IgD-negative memory B cell (primary cell): ENCODE measurements around the gene KCNJ4. TPM values are rescaled to one million over a fixed set of nuclear protein-coding genes. Genes with fewer than 3 reads are reported as not detected.

Experiments used
- H3K27ac Mint-ChIP-seq, 3 donors: one replicate each; pipeline ENCODE4 v1.8.0; 2020 to 2022; ENCODE audit warnings: mild to moderate bottlenecking in 3 of 3, mixed read lengths in 3 of 3, moderate library complexity in 1 of 3
- H3K27me3 Mint-ChIP-seq: one replicate; pipeline ENCODE4 v1.8.0; 2021; ENCODE audit warnings: mixed read lengths
- H3K36me3 Mint-ChIP-seq: one replicate; pipeline ENCODE4 v1.8.0; 2020; ENCODE audit warnings: mild to moderate bottlenecking, mixed read lengths
- H3K4me1 Mint-ChIP-seq, 3 donors: one replicate each; pipeline ENCODE4 v1.8.0; 2020 to 2022; ENCODE audit warnings: mixed read lengths in 3 of 3, mild to moderate bottlenecking in 1 of 3
- H3K4me3 Mint-ChIP-seq, 4 donors: one replicate each; pipeline ENCODE4 v1.8.0; 2020 to 2022; ENCODE audit warnings: mild to moderate bottlenecking in 4 of 4, mixed read lengths in 4 of 4, moderate library complexity in 3 of 4
- H3K9me3 Mint-ChIP-seq, 3 donors: one replicate each; pipeline ENCODE4 v1.8.0; 2020 to 2021; ENCODE audit warnings: mixed read lengths in 3 of 3, mild to moderate bottlenecking in 1 of 3
- polyA plus RNA-seq: library from polyadenylated mRNA; unstranded; fragments of 300-500 nt; fragmentation: Illumina TruSeq; gene quantifications from one replicate; pipeline ENCODE4 v1.2.3, GENCODE V29; 2021

Gene KCNJ4
- polyA plus RNA-seq, 1 donor from 2014 or later: not detected

GRCh38 chr22:38465673-38466490 is 10.9 kb upstream of the KCNJ4 start:
- Mint-ChIP-seq H3K27ac (no peak overlapping the region), H3K4me3 (peak overlapping the region in 1 of 4 donors; percentile 68), H3K9me3 (peaks cover 0 to 2% (median 0%) of the 10 kb centered on the region in 3 donors), H3K36me3 (peaks cover 2% of the 10 kb centered on the region), H3K4me1 (peaks cover 4 to 9% (median 5%) of the 10 kb centered on the region in 3 donors), H3K27me3 (peaks cover 49% of the 10 kb centered on the region)

GRCh38 chr22:38464992-38465672 is 10.1 kb upstream of the KCNJ4 start:
- no peak overlapping the region for H3K27ac Mint-ChIP-seq
- H3K27me3 Mint-ChIP-seq: peaks cover 49% of the 10 kb centered on the region
- H3K4me1 Mint-ChIP-seq: peaks cover 4 to 11% (median 9%) of the 10 kb centered on the region in 3 donors
- peaks cover 0 to 2% (median 0%) of the 10 kb centered on the region in 3 donors for H3K9me3 Mint-ChIP-seq
- H3K36me3 Mint-ChIP-seq: peaks cover 2% of the 10 kb centered on the region
- peak overlapping the region in 1 of 4 donors; percentile 41 for H3K4me3 Mint-ChIP-seq

- Mint-ChIP-seq H3K36me3 (peaks cover 2% of the 10 kb centered on the region), H3K4me1 (peaks cover 4 to 12% (median 10%) of the 10 kb centered on the region in 3 donors), H3K27ac (no peak overlapping the region), H3K9me3 (peaks cover 0 to 2% (median 0%) of the 10 kb centered on the region in 3 donors), H3K4me3 (no peak overlapping the region), H3K27me3 (peaks cover 57% of the 10 kb centered on the region)
Observed at GRCh38 chr22:38462960-38463784, 8.2 kb upstream of the KCNJ4 start.

GRCh38 chr22:38461414-38462081 is 6.5 kb upstream of the KCNJ4 start:
- Mint-ChIP-seq H3K27ac (no peak overlapping the region), H3K9me3 (peaks cover 0 to 2% (median 0%) of the 10 kb centered on the region in 3 donors), H3K4me1 (peaks cover 6 to 9% (median 9%) of the 10 kb centered on the region in 3 donors), H3K27me3 (peaks cover 62% of the 10 kb centered on the region), H3K36me3 (peaks cover 2% of the 10 kb centered on the region), H3K4me3 (peak overlapping the region in 2 of 4 donors; percentile 11 to 12)

GRCh38 chr22:38461057-38461413 is 6.0 kb upstream of the KCNJ4 start:
- Mint-ChIP-seq H3K4me1 (peaks cover 8 to 13% (median 10%) of the 10 kb centered on the region in 3 donors), H3K27me3 (peaks cover 63% of the 10 kb centered on the region), H3K36me3 (peaks cover 4% of the 10 kb centered on the region), H3K4me3 (peak overlapping the region in 2 of 4 donors; percentile 11 to 33), H3K9me3 (peaks cover 0 to 2% (median 0%) of the 10 kb centered on the region in 3 donors), H3K27ac (no peak overlapping the region)

GRCh38 chr22:38460426-38460840 is 5.4 kb upstream of the KCNJ4 start:
- Mint-ChIP-seq H3K36me3 (peaks cover 4% of the 10 kb centered on the region), H3K9me3 (peaks cover 0 to 2% (median 0%) of the 10 kb centered on the region in 3 donors), H3K27me3 (peaks cover 60% of the 10 kb centered on the region), H3K4me1 (peaks cover 8 to 13% (median 10%) of the 10 kb centered on the region in 3 donors), H3K27ac (peak overlapping the region in 1 of 3 donors; percentile 7), H3K4me3 (peak overlapping the region in 1 of 4 donors; percentile 11)

GRCh38 chr22:38456841-38457699 is 2.1 kb upstream of the KCNJ4 start:
- Mint-ChIP-seq H3K9me3 (no peaks in the 10 kb centered on the region), H3K36me3 (peaks cover 4% of the 10 kb centered on the region), H3K27ac (peak overlapping the region; percentile 3 to 63 (median 17)), H3K27me3 (peaks cover 63% of the 10 kb centered on the region), H3K4me1 (peaks cover 9 to 15% (median 15%) of the 10 kb centered on the region in 3 donors), H3K4me3 (peak overlapping the region; percentile 69 to 90 (median 84))

- Mint-ChIP-seq H3K36me3 (peaks cover 4% of the 10 kb centered on the region), H3K4me1 (peaks cover 9 to 15% (median 15%) of the 10 kb centered on the region in 3 donors), H3K9me3 (no peaks in the 10 kb centered on the region), H3K27me3 (peaks cover 63% of the 10 kb centered on the region), H3K27ac (peak overlapping the region in 2 of 3 donors; percentile 17 to 63), H3K4me3 (peak overlapping the region; percentile 69 to 90 (median 84))
Observed at GRCh38 chr22:38456272-38456835, 1.4 kb upstream of the KCNJ4 start.

- H3K4me1 Mint-ChIP-seq: peaks cover 9 to 15% (median 15%) of the 10 kb centered on the region in 3 donors
- H3K27me3 Mint-ChIP-seq: peaks cover 64% of the 10 kb centered on the region
- peaks cover 4% of the 10 kb centered on the region for H3K36me3 Mint-ChIP-seq
- H3K27ac Mint-ChIP-seq: no peak overlapping the region
- no peaks in the 10 kb centered on the region for H3K9me3 Mint-ChIP-seq
- peak overlapping the region in 3 of 4 donors; percentile 48 to 90 (median 57) for H3K4me3 Mint-ChIP-seq
Observed at GRCh38 chr22:38455530-38456271, 702 bp upstream of the KCNJ4 start.

GRCh38 chr22:38454353-38455075 is 485 bp downstream of the KCNJ4 start:
- peak overlapping the region; percentile 27 to 98 (median 88) for H3K4me3 Mint-ChIP-seq
- peaks cover 0 to 2% (median 0%) of the 10 kb centered on the region in 3 donors for H3K9me3 Mint-ChIP-seq
- peaks cover 66% of the 10 kb centered on the region for H3K27me3 Mint-ChIP-seq
- H3K4me1 Mint-ChIP-seq: peaks cover 9 to 13% (median 12%) of the 10 kb centered on the region in 3 donors
- H3K36me3 Mint-ChIP-seq: peaks cover 4% of the 10 kb centered on the region
- peak overlapping the region in 2 of 3 donors; percentile 4 to 57 for H3K27ac Mint-ChIP-seq

- H3K27ac Mint-ChIP-seq: peak overlapping the region in 2 of 3 donors; percentile 4 to 57
- peaks cover 9 to 12% (median 9%) of the 10 kb centered on the region in 3 donors for H3K4me1 Mint-ChIP-seq
- peaks cover 62% of the 10 kb centered on the region for H3K27me3 Mint-ChIP-seq
- H3K4me3 Mint-ChIP-seq: peak overlapping the region in 2 of 4 donors; percentile 27 to 38
- peaks cover 0 to 2% (median 0%) of the 10 kb centered on the region in 3 donors for H3K9me3 Mint-ChIP-seq
- H3K36me3 Mint-ChIP-seq: peaks cover 4% of the 10 kb centered on the region
Observed at GRCh38 chr22:38453996-38454352, 1.0 kb downstream of the KCNJ4 start.
